ENCODE results near the gene ROMO1.

GRCh38 chr20:35742741-35743523 lies 43.7 kb downstream of the ROMO1 start:
- TF ChIP-seq, protein P1, sequence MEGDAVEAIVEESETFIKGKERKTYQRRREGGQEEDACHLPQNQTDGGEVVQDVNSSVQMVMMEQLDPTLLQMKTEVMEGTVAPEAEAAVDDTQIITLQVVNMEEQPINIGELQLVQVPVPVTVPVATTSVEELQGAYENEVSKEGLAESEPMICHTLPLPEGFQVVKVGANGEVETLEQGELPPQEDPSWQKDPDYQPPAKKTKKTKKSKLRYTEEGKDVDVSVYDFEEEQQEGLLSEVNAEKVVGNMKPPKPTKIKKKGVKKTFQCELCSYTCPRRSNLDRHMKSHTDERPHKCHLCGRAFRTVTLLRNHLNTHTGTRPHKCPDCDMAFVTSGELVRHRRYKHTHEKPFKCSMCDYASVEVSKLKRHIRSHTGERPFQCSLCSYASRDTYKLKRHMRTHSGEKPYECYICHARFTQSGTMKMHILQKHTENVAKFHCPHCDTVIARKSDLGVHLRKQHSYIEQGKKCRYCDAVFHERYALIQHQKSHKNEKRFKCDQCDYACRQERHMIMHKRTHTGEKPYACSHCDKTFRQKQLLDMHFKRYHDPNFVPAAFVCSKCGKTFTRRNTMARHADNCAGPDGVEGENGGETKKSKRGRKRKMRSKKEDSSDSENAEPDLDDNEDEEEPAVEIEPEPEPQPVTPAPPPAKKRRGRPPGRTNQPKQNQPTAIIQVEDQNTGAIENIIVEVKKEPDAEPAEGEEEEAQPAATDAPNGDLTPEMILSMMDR (IDR thresholded peaks at IDR 0.05; ENCODE audit: low read depth, low read length): no peak
- TF ChIP-seq EZH2phosphoT487 (IDR thresholded peaks at IDR 0.05; ENCODE audit: low read depth): no peak
